ENCODE results near the gene PLXDC2.
"Not testable (repeated sequence)": the region's sequence is repeated elsewhere in the genome, so short reads cannot be mapped to it uniquely, and the experiment has no call there.

DNA sequence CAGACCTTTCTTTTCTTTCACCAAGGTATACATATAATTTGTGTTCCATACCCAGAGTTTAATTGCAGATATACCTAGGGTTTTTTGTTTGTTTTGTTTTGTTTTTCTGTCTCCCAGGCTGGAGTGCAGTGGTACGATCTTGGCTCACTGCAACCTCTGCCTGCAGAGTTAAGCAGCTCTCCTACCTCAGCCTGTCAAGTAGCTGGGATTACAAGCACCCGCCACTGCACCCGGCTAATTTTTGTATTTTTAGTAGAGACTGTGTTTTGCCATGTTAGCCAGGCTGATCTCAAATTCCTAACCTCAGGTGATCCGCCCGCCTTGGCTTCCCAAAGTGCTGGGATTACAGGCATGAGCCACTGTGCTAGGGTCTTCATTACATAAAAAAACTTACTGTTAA is 228.9 kb downstream of the PLXDC2 start:
- TF ChIP-seq, protein P1, sequence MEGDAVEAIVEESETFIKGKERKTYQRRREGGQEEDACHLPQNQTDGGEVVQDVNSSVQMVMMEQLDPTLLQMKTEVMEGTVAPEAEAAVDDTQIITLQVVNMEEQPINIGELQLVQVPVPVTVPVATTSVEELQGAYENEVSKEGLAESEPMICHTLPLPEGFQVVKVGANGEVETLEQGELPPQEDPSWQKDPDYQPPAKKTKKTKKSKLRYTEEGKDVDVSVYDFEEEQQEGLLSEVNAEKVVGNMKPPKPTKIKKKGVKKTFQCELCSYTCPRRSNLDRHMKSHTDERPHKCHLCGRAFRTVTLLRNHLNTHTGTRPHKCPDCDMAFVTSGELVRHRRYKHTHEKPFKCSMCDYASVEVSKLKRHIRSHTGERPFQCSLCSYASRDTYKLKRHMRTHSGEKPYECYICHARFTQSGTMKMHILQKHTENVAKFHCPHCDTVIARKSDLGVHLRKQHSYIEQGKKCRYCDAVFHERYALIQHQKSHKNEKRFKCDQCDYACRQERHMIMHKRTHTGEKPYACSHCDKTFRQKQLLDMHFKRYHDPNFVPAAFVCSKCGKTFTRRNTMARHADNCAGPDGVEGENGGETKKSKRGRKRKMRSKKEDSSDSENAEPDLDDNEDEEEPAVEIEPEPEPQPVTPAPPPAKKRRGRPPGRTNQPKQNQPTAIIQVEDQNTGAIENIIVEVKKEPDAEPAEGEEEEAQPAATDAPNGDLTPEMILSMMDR (IDR thresholded peaks at IDR 0.05) = not testable (repeated sequence)
- TF ChIP-seq POLR2A (IDR thresholded peaks at IDR 0.05) = not testable (repeated sequence)

Data from heart left ventricle (tissue), 13 donors.